ENCODE measurements around the gene OPRM1.
"Not testable (repeated sequence)": the region's sequence is repeated elsewhere in the genome, so short reads cannot be mapped to it uniquely, and the experiment has no call there.

The OPRM1 gene

GRCh38 chr6:154039231-154039842, at the start of gene OPRM1:
Gene OPRM1, plus strand, starts transcription at chr6:154039240. Its CDS starts 305 bp downstream, at chr6:154039545.
- DNase-seq = peak; percentile 23

- no peak for DNase-seq
Measured at GRCh38 chr6:153989989-153990388, 49.1 kb upstream of the OPRM1 start.

GRCh38 chr6:153994004-153994403, 45.0 kb upstream of the OPRM1 start:
- DNase-seq = no peak

- no peak for DNase-seq
Measured at GRCh38 chr6:153994811-153995210, 44.2 kb upstream of the OPRM1 start.

DNA sequence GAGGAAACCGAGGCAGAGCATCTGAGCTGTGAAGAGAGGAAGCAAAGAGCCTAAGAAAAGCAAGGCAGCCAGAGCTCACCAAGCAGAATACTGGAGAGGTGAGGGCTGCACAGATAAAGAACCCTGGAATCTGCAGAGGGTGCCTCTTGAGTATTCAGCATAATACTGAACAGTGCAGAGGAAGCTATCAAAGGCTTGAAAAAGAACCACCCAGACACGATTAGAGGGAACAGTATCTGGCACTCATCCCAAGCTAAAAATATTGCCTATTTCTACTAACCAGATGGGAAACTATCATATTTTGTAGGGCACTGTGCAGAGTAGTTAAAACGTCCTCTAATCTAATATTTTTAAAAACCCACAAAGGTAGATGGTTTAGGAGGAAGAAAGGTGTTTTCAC, 41.8 kb upstream of the OPRM1 start:
- no peak for DNase-seq

DNA sequence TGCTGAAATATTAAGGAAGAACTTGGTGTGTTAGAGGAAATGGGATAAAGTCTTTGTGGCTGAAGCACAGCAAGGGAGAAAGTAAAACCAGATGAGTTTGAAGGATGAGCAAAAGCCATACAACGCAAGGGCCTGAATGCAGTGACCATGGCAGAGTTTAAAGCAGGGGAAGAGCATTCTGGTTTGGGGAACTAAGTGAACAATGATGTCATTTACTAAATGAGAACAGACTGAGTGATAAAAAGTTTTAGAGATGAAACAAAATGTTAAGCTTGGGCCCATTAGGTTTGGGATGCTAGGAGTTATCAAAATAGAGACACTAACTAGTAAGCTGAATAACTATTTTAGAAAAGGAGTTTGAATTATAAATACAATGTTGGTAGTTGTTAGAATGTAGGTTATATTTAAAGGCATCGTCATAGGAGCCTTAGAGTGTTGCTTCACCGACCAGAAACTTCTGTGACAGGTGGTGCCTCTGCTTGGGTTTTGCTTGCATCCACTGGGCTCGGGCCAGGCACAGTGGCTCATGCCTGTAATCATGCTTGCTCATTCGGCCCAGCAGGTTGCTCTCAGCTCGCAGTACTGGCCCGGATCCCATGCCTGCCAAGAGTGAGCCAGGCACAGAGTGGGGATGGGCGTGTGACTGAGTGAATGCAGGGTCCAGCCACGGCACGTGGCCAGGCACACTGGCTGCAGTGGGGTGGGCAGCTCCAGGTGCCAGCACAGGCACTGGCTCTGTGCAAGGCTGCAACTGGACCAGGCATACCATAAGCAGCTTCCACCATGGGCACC, 37.4 kb upstream of the OPRM1 start:
- no peak for DNase-seq

DNA sequence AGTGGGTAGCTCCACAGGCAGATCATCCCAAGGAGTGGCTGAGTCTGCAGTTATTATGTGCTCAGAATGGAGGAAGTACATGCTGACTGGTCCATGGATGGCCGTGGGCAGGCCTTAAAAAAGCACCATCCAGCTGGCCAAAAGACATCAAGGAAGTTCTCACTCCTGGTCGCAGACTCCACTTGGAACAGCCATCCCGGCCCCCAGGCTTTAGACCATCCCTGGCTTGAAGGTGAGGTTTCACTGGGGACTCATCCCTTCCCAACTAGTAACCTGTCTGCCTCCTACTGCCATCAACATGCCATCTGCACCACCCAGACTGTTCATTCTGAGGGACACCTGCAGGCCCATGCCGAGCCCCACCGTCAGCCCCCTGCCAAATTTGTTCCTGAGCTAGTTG, 36.1 kb upstream of the OPRM1 start:
- no peak for DNase-seq

GRCh38 chr6:154010371-154010770, 28.7 kb upstream of the OPRM1 start:
- no peak for DNase-seq

DNA sequence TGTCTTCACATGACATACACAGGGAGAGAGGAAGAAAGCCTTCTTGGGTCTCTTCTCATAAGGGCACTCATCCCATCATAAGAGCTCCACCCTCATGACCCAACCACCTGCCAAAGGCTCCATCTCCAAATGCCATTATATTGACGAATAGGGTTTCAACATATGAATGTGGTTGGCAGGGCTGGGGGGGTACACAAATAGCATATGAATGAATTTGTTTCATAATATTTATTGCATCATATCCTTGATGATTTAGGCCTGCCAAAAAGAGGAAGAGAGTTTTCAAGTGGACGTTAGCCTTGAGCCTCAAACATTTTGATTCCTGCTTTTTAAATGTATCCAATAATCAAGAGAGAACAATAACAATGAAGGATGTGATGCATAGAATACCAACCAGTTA, 26.2 kb upstream of the OPRM1 start:
- DNase-seq = no peak

GRCh38 chr6:154017786-154018185, 21.3 kb upstream of the OPRM1 start:
- no peak for DNase-seq

DNA sequence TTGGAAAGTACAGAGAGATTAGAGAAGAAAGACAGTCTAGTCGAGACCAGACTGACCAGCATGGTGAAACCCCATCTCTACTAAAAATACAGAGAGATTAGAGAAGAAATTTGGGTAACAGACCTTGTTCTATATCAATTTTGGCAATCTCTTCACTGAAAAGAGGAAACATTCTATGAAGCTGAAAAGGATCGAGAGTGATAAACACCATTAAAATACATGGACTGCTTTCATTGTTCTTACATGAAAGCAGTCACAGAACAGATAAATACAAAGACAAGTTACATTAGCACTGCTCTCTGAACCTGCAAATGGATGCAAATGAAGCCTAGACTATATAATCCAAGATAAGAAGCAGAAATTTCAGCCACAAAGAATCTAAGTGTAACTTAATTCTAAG, 8.4 kb upstream of the OPRM1 start:
- DNase-seq = no peak

GRCh38 chr6:154041001-154041400, 2.0 kb downstream of the OPRM1 start:
- no peak for DNase-seq

GRCh38 chr6:154053141-154053540, 14.1 kb downstream of the OPRM1 start:
- no peak for DNase-seq

DNA sequence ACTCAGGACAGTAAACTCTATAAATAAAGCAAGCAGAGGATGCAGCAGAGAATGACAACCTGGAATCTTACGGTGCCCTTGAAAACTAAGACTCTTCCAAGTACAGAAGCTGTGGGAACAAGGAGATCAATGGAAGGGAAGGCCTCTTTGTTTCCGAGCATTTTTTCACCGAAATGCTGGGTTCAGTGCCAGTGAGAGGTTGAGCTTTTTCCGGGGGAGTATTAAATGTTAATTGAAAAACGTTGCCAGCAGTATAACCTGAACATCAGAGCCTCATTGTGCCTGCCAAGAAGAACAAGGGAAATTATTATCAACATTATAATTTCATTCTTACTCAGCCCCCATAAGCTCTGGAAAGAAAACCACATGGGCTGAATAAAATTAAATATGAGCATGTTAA, 17.5 kb downstream of the OPRM1 start:
- DNase-seq = no peak

GRCh38 chr6:154057098-154057497, 18.1 kb downstream of the OPRM1 start:
- DNase-seq = no peak

GRCh38 chr6:154058963-154059680, 20.1 kb downstream of the OPRM1 start:
- no peak for DNase-seq

GRCh38 chr6:154060076-154060475, 21.0 kb downstream of the OPRM1 start:
- DNase-seq = no peak

GRCh38 chr6:154070041-154070440, 31.0 kb downstream of the OPRM1 start:
- no peak for DNase-seq

DNA sequence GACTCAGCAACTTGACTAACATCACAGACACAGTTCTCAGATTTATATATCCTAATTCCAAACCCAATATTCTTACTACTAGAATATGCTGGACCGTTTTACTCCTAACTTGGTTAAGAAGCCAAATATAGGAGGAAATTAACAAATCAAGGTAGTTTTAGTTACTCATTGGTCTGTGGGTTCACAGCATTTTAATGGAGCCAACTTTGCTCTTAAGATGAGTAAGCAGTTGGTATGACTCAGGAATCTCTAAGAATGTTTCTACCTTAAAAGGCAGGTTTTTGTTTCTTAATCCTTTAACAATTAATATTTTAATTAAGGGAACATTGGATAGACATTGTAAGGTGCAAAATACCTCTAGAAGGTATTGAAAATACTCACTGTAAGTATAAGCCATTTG, 31.6 kb downstream of the OPRM1 start:
- no peak for DNase-seq

GRCh38 chr6:154071236-154071635, 32.2 kb downstream of the OPRM1 start:
- no peak for DNase-seq

- DNase-seq = no peak
Measured at GRCh38 chr6:154071711-154072110, 32.7 kb downstream of the OPRM1 start.

DNA sequence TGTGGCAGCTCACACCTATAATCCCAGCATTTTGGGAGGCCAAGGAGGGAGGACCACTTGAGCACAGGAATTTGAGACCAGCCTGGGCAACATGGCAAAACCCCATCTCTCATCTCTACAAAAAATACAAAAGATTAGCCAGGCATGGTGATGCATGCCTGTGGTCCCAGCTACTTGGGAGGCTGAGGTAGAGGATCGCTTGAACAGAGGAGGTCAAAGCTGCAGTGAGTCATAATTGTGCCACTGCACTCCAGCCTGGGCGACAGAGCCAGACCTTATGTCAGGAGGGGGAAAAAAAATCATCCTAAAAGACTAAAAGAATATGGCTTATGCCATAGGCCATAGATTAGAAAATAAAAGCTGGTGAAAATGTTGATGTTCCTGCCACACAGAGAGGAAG, 39.6 kb downstream of the OPRM1 start:
- DNase-seq = not testable (repeated sequence)

- DNase-seq = no peak
Measured at GRCh38 chr6:154080461-154081189, 41.6 kb downstream of the OPRM1 start.
